SK-N-SH (cell line): ENCODE results near the gene NTRK3. TPM values are rescaled to one million over a fixed set of nuclear protein-coding genes. Genes with fewer than 3 reads are reported as not detected.

Source experiments
- CTCF ChIA-PET: fragments of 300-600, 350-600 bp; formaldehyde crosslinking; extraction: SDS; loops from one replicate; lab custom pipeline; 2021; lab: Yijun Ruan, JAX
- POLR2A ChIA-PET: fragments of 350-600 bp; sonication (Branson Sonifier 250); formaldehyde crosslinking; extraction: SDS; loops from one replicate; lab custom pipeline; 2020; ENCODE audit warnings: antibody characterized with exemption, inconsistent platforms; lab: Yijun Ruan, JAX
- DNase-seq: peaks from one replicate; pipeline ENCODE4 v3.0.0; 2012
- H2AFZ ChIP-seq: fragments of 200-600 bp; sonication (generic); 2 replicates; pipeline ENCODE4 v1.8.1; 2016; ENCODE audit warnings: antibody characterized with exemption, mild to moderate bottlenecking, low read depth
- H3F3A ChIP-seq: fragments of 200-600 bp; sonication (generic); replicated peaks from 2 replicates; pipeline ENCODE3; 2016; ENCODE audit warnings: antibody characterized with exemption, mild to moderate bottlenecking; ENCODE audit not compliant: insufficient read depth
- H3K27ac ChIP-seq, 2 experiments: fragments of 200-500 bp in 1 of 2; fragments of 200-600 bp in 1 of 2; sonication (Bioruptor generic) in 1 of 2; sonication (generic), shearing (Covaris generic) in 1 of 2; 2 replicates each; pipeline versions ENCODE4 v1.5.1 to v1.6.1; 2014 to 2016; ENCODE audit warnings: low read depth in 2 of 2, inconsistent platforms in 1 of 2, low read length in 1 of 2, mild to moderate bottlenecking in 1 of 2, mixed read lengths in 1 of 2
- H3K27me3 ChIP-seq: fragments of 200-600 bp; sonication (generic), shearing (Covaris generic); 2 replicates; pipeline ENCODE4 v1.6.1; 2016; ENCODE audit warnings: mixed run types; ENCODE audit not compliant: insufficient read depth
- H3K36me3 ChIP-seq, 2 experiments: fragments of 200-500 bp in 1 of 2; fragments of 200-600 bp in 1 of 2; sonication (Bioruptor generic) in 1 of 2; sonication (generic) in 1 of 2; replicated peaks in 1 of 2; 2 replicates each; pipeline versions ENCODE3 to v1.5.1; 2014 to 2016; ENCODE audit warnings: low read length in 1 of 2, mild to moderate bottlenecking in 1 of 2; ENCODE audit not compliant: insufficient read depth in 2 of 2, control insufficient read depth in 1 of 2
- H3K4me1 ChIP-seq, 2 experiments: fragments of 200-500 bp in 1 of 2; fragments of 200-600 bp in 1 of 2; sonication (Bioruptor generic) in 1 of 2; sonication (generic), shearing (Covaris generic) in 1 of 2; 2 replicates each; pipeline versions ENCODE4 v1.5.1 to v1.6.1; 2014 to 2016; ENCODE audit warnings: low read depth in 1 of 2, low read length in 1 of 2, mixed run types in 1 of 2; ENCODE audit not compliant: insufficient read depth in 2 of 2, control insufficient read depth in 1 of 2
- H3K4me2 ChIP-seq: fragments of 200-600 bp; sonication (generic), shearing (Covaris generic); 2 replicates; pipeline ENCODE4 v1.6.1; 2017; ENCODE audit warnings: mixed run types
- H3K4me3 ChIP-seq, 2 experiments: fragments of 200-500 bp in 1 of 2; fragments of 200-600 bp in 1 of 2; sonication (Bioruptor generic) in 1 of 2; sonication (generic), shearing (Covaris generic) in 1 of 2; 2 replicates each; pipeline versions ENCODE4 v1.5.1 to v1.8.1; 2014 to 2016; ENCODE audit warnings: low read depth in 2 of 2, inconsistent platforms in 1 of 2, low read length in 1 of 2, mild to moderate bottlenecking in 1 of 2, mixed read lengths in 1 of 2, moderate library complexity in 1 of 2
- H3K79me2 ChIP-seq: fragments of 200-600 bp; sonication (generic); 2 replicates; pipeline ENCODE4 v1.8.1; 2017; ENCODE audit warnings: mild to moderate bottlenecking; ENCODE audit not compliant: insufficient read depth
- H3K9ac ChIP-seq: fragments of 200-600 bp; sonication (generic); 2 replicates; pipeline ENCODE4 v1.6.1; 2017; ENCODE audit warnings: mixed run types
- H3K9me2 ChIP-seq: fragments of 200-600 bp; sonication (generic); 2 replicates; pipeline ENCODE4 v1.6.1; 2017; ENCODE audit warnings: mixed run types
- H3K9me3 ChIP-seq: fragments of 200-600 bp; sonication (generic); 2 replicates; pipeline ENCODE4 v1.6.1; 2017; ENCODE audit warnings: mixed run types, mild to moderate bottlenecking, moderate library complexity
- H4K20me1 ChIP-seq: fragments of 200-600 bp; sonication (generic); 2 replicates; pipeline ENCODE4 v1.6.1; 2017; ENCODE audit warnings: mild to moderate bottlenecking, mixed run types; ENCODE audit not compliant: insufficient read depth
- ELF1 ChIP-seq: IDR thresholded peaks from 2 replicates; pipeline ENCODE4 v1.4.0; 2012
- FOSL2 ChIP-seq: IDR thresholded peaks from 2 replicates; pipeline ENCODE4 v1.4.0; 2012; ENCODE audit warnings: low read depth, mild to moderate bottlenecking, moderate library complexity, borderline replicate concordance
- GATA2 ChIP-seq: sonication (generic); formaldehyde crosslinking; IDR thresholded peaks from 2 replicates; pipeline ENCODE4 v1.5.0; 2020; ENCODE audit warnings: mild to moderate bottlenecking, missing genetic modification reagents
- MXI1 ChIP-seq: IDR thresholded peaks from 2 replicates; pipeline ENCODE4 v1.6.1; 2012; ENCODE audit warnings: mild to moderate bottlenecking, low read depth, low read length, improper control_type of control experiment
- NFIC ChIP-seq: IDR thresholded peaks from 2 replicates; pipeline ENCODE4 v1.4.0; 2012; ENCODE audit warnings: borderline replicate concordance
- SIN3A ChIP-seq: IDR thresholded peaks from 2 replicates; pipeline ENCODE4 v1.6.1; 2012; ENCODE audit warnings: low read depth, mild to moderate bottlenecking, low read length, moderate library complexity, borderline replicate concordance
- TAF1 ChIP-seq: IDR thresholded peaks from 2 replicates; pipeline ENCODE4 v1.6.1; 2012; ENCODE audit warnings: low read depth, mild to moderate bottlenecking, low read length, moderate library complexity, borderline replicate concordance
- USF1 ChIP-seq: IDR thresholded peaks from 2 replicates; pipeline ENCODE4 v1.4.0; 2012; ENCODE audit warnings: low read depth, borderline replicate concordance
- WGBS: methylation state at CpG from one replicate; pipeline ENCODE4 v1.1.6; 2017; ENCODE audit warnings: low lambda C conversion rate; 5-methylcytosine and 5-hydroxymethylcytosine counted together
- polyA plus RNA-seq, 3 experiments: library from polyadenylated mRNA; depleted of rRNA; stranded (reverse); fragments of >200 nt; gene quantifications; 2 replicates each; pipeline ENCODE4 v1.2.3, GENCODE V29; 2012
- TF ChIP-seq, protein P1 (sequence below): IDR thresholded peaks from 2 replicates; pipeline ENCODE4; 2012
- TF ChIP-seq, protein P2 (sequence below): IDR thresholded peaks from 2 replicates; pipeline ENCODE4 v1.4.0; 2012; ENCODE audit warnings: low read depth
- TF ChIP-seq, protein P3 (sequence below): IDR thresholded peaks from 2 replicates; pipeline ENCODE4 v1.4.0; 2012; ENCODE audit warnings: low read depth, borderline replicate concordance

Gene NTRK3
- polyA plus RNA-seq, 1 of the 3 experiments (the other 2 are of a cell fraction), result 2.6 TPM

DNA sequence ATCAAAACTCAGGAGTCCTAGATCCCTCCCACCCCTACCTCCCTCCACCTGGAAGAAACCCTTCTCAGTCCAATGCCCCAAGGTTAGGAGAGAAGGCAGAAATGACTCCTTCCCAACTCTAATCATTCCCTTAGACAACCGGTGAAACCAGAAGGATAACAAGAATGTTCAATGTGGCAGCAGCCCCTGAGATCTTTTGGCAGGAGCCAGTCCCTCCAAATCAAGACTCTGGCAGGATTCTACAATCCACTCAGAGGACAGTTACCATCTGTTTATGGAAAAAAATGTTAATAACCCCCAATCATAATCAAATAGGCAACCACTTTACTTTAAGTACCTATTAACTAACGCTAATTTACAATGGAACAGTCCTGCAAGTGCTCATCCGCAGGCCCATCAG, 136.5 kb downstream of the NTRK3 start:
- no peaks in the 10 kb centered on the region for H3K27me3 ChIP-seq
- H3K4me1 ChIP-seq, result peaks cover 0 to 2% of the 10 kb centered on the region in 2 experiments; a peak in 1 of 4 replicates
- H4K20me1 ChIP-seq, result no peaks in the 10 kb centered on the region
- TF ChIP-seq GATA2 (CRISPR knock-in tag) (no peak), FOSL2 (no peak), SIN3A (no peak), ELF1 (no peak)
- TF ChIP-seq, all 33 proteins: peak for 0
- Histone ChIP-seq H2AFZ (no peak overlapping the region), H3K27ac (no peak overlapping the region), H3K4me2 (no peak overlapping the region), H3K79me2 (no peaks in the 10 kb centered on the region), H3K9ac (no peak overlapping the region), H3K4me3 (no peak overlapping the region), H3F3A (no peaks in the 10 kb centered on the region), H3K9me3 (no peaks in the 10 kb centered on the region), H3K36me3 (no peaks in the 10 kb centered on the region), H3K9me2 (no peaks in the 10 kb centered on the region)
- peak; percentile 23 for DNase-seq
- WGBS, result 45% methylated on average over 3 of the region's 3 CpGs
- CTCF ChIA-PET, result no interaction called here
- POLR2A ChIA-PET, result no interaction called here

DNA sequence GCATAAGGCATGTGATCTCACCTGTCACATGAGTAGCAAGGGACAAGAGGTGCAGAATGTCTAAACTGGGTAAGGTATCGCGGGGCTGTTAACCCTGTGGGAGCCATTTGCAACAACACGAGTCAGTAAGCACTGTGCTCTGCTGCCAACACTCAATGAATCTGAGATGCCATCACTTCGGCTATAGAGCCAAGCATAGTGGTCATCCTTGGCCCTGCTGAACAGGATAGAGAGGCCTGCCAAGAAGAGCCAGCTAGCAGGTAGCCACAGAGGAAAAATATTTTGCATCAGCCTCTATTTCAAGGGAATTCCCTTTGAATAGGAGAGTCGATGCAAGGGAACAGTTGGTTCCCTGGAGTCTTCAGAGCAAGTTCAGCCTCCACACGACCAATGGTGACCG, 137.8 kb downstream of the NTRK3 start:
- no peak overlapping the region for H2AFZ ChIP-seq
- CTCF ChIA-PET, result interaction anchor here (0.9 to 1.2 kb wide), 3 partner anchors 9 to 128 kb away, joined by 3 to 4 read pairs (median 3); no protein-coding TSS in a partner anchor
- TF ChIP-seq, protein P1, sequence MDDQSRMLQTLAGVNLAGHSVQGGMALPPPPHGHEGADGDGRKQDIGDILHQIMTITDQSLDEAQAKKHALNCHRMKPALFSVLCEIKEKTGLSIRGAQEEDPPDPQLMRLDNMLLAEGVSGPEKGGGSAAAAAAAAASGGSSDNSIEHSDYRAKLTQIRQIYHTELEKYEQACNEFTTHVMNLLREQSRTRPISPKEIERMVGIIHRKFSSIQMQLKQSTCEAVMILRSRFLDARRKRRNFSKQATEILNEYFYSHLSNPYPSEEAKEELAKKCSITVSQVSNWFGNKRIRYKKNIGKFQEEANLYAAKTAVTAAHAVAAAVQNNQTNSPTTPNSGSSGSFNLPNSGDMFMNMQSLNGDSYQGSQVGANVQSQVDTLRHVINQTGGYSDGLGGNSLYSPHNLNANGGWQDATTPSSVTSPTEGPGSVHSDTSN, result no peak
- TF ChIP-seq USF1 (no peak), NFIC (no peak), MXI1 (no peak), TAF1 (no peak)
- TF ChIP-seq, protein P2, sequence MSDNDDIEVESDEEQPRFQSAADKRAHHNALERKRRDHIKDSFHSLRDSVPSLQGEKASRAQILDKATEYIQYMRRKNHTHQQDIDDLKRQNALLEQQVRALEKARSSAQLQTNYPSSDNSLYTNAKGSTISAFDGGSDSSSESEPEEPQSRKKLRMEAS, result no peak
- TF ChIP-seq, protein P3, sequence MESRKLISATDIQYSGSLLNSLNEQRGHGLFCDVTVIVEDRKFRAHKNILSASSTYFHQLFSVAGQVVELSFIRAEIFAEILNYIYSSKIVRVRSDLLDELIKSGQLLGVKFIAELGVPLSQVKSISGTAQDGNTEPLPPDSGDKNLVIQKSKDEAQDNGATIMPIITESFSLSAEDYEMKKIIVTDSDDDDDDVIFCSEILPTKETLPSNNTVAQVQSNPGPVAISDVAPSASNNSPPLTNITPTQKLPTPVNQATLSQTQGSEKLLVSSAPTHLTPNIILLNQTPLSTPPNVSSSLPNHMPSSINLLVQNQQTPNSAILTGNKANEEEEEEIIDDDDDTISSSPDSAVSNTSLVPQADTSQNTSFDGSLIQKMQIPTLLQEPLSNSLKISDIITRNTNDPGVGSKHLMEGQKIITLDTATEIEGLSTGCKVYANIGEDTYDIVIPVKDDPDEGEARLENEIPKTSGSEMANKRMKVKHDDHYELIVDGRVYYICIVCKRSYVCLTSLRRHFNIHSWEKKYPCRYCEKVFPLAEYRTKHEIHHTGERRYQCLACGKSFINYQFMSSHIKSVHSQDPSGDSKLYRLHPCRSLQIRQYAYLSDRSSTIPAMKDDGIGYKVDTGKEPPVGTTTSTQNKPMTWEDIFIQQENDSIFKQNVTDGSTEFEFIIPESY, result no peak

More for the DNA sequence above, 137.8 kb downstream of the NTRK3 start:
- no peaks in the 10 kb centered on the region for H3K36me3 ChIP-seq
- no peak overlapping the region for H3K4me2 ChIP-seq
- no peaks in the 10 kb centered on the region for H3F3A ChIP-seq
- no peak overlapping the region for H3K9ac ChIP-seq
- DNase-seq, result no peak
- H3K9me2 ChIP-seq, result no peaks in the 10 kb centered on the region
- POLR2A ChIA-PET, result no interaction called here
- H3K27ac ChIP-seq, result no peak overlapping the region
- H3K9me3 ChIP-seq, result no peaks in the 10 kb centered on the region
- H3K27me3 ChIP-seq, result no peaks in the 10 kb centered on the region
- WGBS, result 25% methylated on average over 7 of the region's 7 CpGs
- no peaks in the 10 kb centered on the region for H3K79me2 ChIP-seq
- peaks cover 0 to 2% of the 10 kb centered on the region in 2 experiments; a peak in 1 of 4 replicates for H3K4me1 ChIP-seq
- no peak overlapping the region for H3K4me3 ChIP-seq
- H4K20me1 ChIP-seq, result no peaks in the 10 kb centered on the region
